HG02840 (cell line): ENCODE data around the gene TJP1.
"Not testable (repeated sequence)": the region's sequence is repeated elsewhere in the genome, so short reads cannot be mapped to it uniquely, and the experiment has no call there.

Source experiments
- ATAC-seq: cut with Tn5 transposase; IDR thresholded peaks from one replicate; pipeline ENCODE4 v1.9.1; 2021; ENCODE audit warnings: mild to moderate bottlenecking, moderate library complexity, moderate number of reproducible peaks; ENCODE audit not compliant: unreplicated experiment, low FRiP score

The TJP1 gene

DNA sequence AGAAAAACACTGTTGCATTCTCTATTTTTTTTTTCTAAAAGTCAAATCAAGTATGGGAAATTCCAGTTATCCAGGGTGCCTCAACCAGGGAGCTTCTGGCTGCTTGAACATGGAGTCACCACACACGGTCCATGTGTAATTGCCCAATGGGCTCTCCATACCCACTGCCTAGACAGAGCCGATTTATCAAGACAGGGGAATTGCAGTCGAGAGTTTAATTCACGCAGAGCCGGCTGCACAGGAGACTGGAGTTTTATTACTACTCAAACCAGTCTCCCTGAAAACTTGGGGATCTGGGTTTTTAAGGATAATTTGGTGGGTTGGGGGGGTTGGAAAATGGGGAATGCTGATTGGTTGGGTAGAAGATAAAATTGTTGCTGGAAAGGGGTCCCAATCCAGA, 149.8 kb downstream of the TJP1 start:
- ATAC-seq, result no peak

DNA sequence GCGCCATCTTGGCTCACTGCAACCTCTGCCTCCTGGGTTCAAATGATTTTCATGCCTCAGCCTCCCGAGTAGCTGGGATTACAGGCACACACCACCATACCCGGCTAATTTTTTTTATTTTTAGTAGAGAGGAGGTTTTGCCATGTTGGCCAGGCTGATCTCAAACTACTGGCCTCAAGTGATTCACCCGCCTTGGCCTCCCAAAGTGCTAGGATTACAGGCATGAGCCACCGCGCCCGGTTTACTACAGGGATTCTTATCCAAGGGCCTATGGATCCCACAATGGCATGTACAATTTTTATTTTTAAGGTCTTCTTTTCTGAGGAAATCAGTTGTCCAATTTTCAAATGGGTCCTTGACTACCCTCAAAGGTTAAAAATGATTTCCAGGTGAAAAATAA, 150.2 kb downstream of the TJP1 start:
- ATAC-seq, result not testable (repeated sequence)

DNA sequence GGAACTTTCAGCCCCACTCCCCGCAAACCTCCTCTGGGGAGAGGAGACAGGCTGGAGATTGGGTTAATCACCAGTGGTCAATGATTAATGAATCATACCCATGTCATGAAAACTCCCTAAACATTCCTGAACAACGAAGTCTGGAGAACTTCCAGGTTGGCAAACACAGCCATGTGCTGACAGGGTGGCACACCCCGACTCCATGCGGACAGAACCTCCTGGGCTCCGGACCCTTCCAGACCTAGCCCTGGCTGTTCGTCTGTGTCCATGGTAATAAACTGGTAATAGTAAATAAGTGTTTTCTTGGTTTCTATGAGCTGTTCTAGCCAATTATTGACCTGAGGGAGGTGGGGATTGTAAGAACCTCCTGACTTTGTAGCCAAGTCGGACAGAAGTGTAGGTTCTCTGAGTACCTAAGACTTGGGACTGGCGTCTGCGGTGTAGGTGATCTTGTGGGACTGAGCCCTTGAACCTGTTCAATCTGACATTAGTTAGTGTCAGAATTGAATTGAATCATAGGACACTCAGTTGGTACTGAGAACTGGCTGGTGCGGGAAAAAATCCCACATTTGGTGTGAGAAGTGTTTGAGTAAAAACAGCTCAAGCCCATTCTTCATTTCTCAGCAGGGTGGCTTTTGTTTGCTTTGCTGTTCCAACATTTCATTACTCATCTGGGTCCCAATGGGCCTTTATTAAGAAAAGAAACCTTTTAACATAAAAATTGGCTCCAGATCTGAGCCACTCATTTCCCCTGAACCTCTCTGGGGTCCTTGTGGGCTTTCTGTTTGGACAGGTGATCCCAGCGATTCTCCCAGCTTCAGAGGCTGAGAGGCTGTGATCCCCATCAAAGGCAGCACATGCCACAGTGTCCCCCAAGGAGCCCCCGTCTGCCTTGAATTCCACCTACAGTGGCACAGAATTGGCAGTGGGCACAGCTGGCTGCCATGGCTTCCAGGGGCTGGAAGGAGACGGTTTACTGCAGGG, 151.0 kb downstream of the TJP1 start:
- ATAC-seq, result no peak

DNA sequence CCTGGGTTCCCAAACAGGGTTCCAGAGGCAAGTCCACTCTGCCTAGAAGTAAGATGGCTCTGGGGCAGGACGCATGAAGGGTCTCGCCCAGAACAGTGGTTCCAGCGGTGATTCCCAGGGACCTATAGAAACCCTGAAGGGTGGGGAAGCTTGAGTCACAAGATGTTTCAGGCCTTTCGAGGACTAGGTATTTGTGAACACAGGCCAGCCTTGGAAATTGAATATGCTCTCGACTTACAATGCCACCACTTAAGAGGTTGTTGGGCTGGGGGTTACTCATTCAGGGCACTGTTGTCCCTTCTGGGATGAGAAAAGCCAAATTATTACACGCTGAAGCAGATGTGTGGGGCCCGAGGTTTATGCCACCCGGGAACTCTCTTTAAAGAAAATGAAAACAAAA, 152.0 kb downstream of the TJP1 start:
- ATAC-seq, result no peak

DNA sequence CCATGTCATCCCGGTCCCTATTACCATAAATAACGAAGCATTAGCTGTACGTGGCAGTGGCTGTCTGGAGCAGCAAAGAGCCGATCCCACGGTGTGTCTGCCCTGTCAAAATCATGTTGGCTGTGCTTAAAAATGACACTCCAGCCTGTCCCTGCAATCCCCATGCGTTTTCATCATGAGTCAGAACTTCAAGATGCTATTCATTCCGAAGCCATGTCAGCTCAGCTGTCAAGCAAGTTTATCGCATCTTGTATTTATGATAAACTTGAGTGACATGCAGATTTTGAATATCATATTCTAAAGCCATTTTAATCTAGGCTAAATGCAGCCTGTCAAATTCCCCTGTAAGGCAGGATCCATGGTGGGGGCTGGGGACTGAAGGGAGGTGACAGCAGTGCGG, 152.4 kb downstream of the TJP1 start:
- ATAC-seq, result no peak

DNA sequence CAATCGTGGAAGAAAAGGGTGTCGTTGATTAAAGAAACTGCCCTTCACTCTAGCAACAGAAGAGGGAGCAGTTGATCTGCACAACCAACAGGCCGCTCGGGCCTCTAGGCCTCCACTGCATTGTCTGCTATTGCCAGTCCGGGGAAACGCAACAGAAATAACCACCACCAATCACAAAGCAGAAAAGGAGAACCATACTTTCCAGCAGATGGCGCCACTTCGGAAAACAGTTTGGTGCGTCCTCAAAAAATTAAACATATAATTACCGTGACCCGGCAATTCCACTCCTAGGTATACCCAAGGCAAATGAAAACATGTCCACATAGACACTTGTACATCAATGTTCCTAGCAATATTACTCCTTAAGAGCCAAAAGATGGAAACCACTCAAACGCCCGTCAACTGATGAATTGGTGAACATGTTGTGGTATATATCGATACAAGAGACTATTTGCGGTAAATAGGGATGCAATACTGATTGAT, 154.1 kb downstream of the TJP1 start:
- no peak for ATAC-seq

DNA sequence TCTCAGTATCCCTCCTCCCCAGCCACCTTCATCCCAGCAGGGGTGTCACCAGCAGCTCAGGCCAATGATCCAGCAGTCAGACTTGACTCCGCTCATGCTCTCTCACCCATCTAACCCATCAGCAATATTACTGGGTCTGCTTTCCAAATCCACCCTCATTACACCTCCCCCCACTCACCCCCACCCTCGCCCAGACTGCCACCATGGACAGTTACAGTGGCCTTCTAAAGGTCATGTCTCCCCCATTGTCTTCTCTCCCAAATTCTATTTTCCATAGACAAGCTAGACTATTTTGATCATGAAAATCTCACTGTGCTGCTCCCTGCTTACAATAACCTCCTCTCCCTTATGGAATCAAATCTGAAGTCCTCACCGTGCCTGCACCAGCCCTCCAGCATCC, 156.0 kb downstream of the TJP1 start:
- ATAC-seq, result no peak

DNA sequence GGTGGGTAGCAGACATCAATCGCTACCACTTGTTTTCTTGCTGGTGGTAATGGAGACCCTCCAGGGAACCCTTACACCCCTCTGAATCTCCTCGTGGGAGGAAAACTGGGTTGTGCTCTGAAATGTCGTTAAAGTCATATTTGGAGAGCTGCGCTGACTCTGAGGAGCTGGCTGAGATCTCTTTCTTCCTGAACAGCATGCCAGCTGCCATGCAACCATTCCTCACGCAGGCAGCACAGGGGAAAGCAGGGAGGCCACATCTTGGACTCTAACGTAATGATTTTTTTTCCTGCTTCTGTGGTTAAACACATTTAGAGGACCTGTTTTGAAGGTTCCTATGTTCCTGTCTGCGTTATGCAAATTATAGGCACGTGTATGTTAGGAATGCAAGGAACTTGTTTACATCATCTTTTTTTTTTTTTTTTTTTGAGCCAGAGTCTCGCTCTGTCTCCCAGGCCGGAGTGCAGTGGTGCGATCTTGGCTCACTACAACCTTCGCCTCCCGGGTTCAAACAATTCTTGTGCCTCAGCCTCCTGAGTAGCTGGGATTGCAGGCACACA, 156.7 kb downstream of the TJP1 start:
- no peak for ATAC-seq

DNA sequence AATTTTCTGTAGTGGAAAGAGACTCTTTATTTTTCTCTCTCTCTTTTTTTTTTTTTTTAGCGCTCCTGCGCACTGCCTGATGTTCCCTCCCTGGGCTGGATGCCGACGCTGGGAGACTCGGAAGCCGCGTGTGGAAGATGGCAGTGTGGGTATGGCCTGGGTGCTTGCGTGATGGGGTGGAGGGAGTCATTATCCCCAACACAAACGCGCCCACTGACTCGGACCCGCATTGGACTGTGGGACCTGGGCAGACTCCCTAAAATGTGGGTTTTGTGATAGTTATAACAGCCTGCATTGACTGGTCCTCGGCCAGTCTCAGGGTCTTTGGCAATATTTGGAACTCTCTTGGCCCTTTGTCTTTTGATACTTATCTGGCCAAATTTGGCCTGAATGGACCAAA, 157.9 kb downstream of the TJP1 start:
- ATAC-seq, result no peak

DNA sequence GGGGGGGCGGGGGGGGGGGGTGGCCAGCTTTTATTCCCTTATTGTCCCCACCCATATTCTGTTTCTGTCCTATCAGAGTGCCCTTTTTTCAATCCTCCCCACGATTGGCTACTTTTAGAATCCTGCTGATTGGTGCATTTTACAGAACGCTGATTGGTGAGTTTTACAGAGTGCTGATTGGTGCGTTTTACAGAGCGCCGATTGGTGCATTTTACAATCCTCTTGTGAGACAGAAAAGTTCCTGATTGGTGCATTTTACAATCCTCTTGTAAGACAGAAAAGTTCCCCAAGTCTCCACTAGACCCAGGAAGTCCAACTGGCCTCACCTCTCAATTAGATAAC, 164.8 kb downstream of the TJP1 start:
- ATAC-seq, result not testable (repeated sequence)

DNA sequence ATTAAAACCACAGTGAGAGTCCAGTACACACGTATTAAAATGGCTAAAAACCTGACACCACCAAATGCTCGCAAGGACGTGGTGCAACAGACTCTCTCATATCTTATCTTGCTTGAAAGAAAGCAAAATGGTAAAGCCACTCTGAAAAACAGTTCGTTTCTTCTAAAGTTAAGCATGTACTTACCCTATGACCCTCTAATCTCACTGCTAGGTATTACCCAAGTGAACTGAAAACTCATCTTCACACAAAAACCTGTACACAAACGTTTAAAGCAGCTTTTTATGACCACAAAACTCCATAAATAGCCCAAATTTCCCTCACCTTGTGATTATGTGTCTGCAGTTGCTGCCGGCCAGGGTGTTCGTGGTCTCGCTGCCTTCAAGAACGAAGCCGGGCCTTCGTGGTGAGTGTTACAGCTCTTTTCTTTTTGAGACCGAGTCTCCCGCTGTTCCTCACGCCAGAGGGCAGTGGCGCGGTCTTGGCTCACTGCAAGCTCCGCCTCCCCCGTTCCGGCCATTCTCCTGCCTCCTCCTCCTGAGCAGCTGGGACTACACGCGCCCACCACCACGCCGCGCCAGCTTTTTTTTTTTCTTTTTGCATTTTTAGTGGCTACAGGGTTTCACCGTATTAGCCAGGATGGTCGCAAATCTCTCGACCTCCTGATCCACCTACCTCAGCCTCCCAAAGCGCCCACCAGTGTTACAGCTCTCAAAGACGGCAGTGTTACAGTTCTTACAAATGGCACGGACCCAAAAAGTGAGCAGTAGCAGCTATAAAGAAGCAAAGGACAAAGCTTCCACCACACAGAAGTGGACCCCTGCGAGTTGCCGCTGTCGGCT, 165.4 kb downstream of the TJP1 start:
- no peak for ATAC-seq

DNA sequence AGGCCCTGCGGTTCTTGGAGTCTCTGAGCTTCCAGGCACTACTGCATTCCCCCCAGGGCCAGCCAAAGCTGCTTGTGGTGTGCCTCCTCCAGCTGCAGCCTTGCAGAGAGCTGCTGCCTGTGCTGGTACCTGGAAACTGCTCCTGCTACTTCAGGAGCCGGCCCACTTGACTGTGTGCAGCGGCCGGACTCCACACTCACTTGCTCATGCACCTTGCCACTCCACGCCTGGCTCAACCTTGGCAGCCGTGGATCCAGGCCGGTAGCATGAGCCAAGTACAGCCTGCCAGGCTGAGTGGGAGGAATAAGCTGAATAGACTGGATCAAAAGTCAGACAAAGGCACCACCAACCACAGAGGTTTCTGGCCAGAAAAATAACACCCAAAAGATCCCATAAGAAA, 169.7 kb downstream of the TJP1 start:
- ATAC-seq, result no peak

DNA sequence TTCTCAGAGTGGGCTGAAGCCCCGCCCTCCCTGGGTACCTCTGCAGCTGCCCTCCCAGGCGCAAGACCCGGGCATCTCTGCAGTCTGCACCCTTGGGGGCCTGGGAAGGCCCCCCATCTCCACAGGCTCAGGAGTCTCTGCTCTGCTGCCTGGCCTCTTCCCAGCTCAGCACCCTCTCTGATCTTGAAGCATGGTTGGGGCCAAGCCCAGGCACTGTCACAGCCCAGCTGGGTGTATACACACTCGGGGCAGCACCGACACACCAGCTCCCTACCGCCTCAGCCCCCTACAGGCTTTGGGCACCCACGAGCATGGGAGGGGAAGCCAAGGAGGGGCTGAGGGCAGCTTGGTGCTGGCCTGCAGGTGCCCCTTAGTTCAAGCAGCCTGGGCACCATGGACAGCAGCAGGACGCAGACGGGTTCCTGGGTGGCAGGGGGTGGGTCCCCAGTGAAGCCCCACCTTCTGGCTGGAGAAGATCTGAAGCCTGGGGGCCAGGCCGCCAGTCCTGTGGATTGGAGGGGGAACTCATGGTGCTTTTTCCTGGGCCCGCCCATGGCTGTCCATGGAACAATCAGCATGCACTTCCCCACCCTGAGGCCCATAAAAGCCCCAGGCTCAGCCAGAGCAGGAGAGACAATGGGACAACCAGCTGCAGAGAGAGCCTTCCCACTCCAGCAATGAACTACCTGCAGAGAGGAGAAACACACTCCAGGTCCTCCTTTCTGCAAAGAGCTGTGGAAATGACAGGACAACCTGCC, 170.6 kb downstream of the TJP1 start:
- ATAC-seq, result no peak
